Left hindlimb (tissue), 1 donor: ENCODE data around the gene SALL1.

Source experiments
- DNase-seq: peaks from one replicate; pipeline ENCODE4 v3.0.0-alpha.2; 2018

The SALL1 gene

DNA sequence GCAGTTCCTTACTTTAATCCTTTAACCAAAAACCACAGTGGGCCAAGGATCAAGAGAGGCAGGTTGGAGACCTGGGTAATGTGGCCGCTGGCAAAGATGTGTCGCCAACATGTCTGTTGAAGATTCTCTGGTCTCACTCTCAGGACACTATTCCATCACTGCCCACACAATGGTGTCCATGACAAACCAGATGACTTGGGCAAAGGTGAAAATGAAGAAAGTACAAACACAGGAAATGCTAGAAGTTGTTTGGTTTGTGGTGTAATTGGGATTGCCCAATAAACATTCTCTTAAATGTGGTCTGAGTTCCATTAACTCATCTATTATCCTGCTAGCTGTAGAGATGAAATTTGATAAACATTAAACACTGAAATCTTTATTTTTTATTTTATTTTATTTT is 43.3 kb downstream of the SALL1 start:
- DNase-seq, result no peak

DNA sequence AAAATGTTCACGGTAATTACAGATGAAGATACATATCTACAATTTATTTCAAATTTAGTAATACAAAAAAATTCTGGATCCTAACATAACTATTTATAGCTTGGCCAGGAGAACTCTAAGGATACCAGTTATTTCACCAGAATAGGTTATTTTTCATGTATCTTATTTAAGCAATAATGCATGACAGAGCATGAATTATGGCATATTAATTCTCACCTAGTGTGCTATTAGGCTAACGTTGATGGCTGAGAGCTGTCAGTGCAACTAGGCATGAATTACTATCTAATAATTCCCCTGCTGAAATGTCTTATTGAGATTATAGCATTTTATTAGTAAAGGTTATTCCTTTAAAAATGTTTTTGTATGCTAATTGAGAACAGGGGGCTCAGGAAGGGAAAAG is 44.5 kb downstream of the SALL1 start:
- DNase-seq, result no peak

DNA sequence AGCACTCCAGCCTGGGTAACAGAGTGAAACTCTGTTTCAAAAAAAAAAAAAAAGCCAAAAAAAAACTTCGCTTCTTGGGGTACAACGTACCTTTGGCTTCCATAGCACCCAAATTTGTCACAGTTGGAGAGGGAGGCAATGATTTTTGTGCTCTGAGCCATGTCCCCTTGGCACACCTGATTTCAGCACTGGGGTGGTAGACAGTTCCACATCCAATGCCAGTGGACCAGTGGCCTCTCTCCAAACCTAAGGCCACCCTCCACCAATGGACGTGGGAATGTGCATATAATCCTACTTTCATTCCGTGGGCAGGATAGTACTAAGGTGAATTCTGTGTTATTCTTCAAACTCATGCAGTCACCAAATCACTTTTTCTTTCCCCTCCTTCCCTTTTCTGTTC is 47.5 kb downstream of the SALL1 start:
- DNase-seq, result no peak

DNA sequence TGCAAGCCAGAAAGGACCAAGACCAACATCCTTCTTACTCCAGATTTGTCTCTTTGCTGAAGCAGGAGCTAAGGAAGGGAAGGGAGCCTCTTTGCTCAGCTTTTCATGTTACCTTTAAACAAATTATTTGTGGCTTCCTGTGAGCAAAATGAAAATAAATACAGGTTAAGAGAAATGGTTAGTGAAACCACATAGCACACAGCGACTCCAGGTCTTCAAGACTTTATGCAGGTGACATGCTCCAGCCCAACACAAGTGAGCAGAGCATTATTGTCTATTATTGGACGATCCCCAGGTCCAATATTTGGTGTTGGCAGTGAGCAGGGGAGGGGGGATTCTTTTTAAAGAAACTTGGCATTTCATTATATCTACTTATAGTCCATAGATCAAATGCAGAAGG is 53.3 kb downstream of the SALL1 start:
- no peak for DNase-seq

DNA sequence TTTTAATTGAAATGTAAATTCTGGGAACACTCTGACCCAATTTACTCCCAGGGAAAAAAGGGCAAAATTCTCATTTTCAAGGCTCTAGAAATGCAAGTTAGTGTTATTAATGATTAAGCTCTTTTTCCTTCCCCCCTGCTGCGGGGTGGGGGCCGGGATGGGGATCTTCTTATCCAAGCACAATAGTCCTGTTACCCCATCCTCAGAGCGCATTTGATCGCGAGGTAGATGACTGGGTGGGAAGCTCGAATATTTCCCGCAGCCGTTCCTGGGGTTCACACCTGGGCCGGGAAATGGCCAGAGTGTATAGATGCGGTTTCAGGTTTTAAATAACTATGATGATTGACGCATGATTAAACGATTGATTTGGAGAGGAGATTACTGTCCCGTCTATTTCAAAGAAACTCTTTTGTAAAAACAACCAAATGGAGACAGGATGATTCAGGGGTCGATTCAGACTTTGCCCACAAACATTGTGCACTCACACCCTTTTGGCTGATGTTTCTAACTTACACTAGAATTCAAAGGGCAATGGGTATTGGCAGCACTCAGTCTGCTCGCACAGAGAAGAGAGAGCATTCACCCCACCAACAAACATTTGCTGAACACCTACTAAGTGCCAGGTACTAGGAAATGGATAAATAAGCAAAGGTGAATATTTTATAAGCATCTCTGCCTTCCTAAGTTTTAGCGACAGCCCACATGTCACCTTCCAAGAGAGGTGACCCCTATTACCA is 55.0 kb downstream of the SALL1 start:
- no peak for DNase-seq

DNA sequence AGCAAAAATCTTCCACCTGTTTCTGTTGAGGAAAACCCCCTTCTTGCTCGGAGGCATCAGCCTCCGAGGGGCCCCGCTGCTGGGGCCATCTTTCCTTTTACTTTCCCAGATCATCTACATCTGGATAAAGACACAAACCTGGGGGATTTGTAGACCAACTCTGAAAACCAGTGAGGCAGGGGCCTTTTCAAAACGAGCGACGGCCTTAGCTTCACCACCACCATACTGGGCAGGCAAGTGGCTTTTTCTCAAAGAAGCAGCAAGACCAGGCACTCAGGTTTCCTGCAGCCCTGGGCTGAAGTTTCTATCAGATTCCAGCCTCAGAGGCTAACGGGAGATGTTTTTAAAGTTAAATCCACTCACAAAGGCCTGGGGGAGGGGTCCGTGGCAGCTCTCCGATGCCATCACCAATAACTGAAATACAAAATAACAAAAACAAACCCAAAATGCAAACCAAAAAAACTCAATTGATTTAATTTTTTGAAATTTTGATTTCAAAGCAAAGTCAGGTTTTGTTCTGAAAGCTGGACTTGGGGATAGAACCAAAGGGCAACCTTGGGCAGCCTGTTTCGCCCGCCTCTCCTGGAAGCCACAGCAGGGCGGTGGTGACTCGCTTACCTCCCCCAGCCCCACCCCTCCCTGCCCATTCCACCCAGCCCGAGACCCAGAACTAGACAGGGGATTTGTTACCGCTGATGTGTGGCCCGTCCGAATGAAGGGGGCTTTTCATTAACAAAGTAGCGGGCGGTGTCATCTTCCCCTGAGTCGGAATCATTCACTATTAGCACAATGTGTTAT is 55.8 kb downstream of the SALL1 start:
- DNase-seq, result no peak

DNA sequence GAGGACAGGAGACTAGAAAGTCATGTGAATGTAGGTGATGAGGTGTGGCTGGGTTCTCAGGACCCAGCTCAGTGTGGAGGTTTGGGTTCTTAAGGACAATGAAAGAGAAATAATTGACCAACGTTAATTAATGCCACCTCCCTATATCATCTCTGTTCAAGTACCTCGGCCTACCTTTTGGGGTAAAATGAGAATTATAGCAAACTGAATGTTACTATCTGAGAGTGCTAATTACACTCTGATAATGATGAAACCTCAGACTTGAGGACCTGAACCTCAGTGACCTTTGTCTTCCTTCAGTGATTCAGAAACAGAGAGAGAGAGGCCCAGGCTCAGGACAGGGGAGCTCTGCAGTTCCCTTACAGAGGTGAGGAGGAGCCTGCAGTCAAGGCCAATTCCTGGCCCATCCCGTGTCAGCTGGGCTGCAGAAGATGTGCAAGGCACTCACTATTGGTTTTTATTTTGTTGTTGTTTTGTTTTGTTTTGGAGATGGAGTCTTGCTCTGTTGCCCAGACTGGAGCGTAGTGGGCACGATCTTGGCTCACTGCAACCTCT is 57.3 kb downstream of the SALL1 start:
- no peak for DNase-seq
